ENCODE data around the gene ZNF385B.
"Not testable (repeated sequence)": the region's sequence is repeated elsewhere in the genome, so short reads cannot be mapped to it uniquely, and the experiment has no call there.

ZNF385B gene

DNA sequence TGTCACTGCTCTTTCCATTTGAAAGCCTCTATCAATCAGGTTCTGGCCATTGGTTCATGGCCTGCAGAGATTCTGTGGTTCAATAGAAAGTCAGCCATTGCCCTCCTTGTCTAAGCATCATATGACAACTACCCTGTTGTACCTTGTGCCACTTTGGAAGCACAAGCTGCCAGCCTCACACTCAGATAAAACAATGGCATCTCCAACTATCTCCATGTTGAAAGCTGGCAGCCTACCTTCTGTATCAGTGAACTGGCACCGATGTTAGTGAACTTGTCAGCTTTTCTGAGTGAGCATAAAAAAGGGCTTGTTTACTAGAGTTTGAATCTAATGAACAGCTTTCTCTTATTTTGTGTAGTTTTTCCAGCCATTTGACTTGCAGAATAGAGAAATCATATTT, 393.5 kb downstream of the ZNF385B start:
- no peak for DNase-seq

DNA sequence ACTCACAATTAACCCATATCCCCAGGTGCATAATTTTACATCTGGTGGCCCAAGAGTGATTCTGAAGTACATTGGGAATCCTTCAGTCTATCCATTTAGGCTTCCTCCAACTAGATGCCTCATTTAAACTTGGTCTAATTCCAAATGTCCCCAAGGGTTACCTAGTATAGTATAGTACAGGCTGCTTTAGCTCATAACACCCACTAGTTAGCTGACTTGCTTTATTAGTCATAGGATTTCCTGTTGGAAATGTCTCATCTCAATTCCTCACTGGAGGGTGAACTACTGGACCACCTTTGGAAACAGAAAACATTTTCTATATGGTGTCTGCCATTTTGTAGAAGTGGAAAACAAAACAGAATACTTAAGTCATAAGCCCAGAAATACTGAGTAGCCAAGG, 394.3 kb downstream of the ZNF385B start:
- DNase-seq: no peak

- no peak for DNase-seq
Observed at GRCh38 chr2:179461420-179461819, 400.0 kb downstream of the ZNF385B start.

- DNase-seq: no peak
Observed at GRCh38 chr2:179460181-179460929, 401.1 kb downstream of the ZNF385B start.

DNA sequence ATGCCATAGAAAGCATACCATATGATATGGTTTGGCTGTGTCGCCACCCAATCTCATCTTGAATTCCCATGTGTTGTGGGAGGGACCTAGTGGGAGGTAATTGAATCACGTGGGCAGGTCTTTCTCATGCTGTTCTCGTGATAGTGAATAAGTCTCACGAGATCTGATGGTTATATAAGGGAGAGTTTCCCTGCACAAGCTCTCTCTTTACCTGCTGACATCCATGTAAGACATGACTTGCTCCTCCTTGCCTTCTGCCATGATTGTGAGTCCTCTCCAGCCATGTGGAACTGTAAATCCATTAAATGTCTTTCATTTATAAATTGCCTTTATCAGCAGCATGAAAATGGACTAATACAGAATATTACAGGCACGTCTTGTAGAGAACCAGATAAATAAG, 403.3 kb downstream of the ZNF385B start:
- DNase-seq: not testable (repeated sequence)

DNA sequence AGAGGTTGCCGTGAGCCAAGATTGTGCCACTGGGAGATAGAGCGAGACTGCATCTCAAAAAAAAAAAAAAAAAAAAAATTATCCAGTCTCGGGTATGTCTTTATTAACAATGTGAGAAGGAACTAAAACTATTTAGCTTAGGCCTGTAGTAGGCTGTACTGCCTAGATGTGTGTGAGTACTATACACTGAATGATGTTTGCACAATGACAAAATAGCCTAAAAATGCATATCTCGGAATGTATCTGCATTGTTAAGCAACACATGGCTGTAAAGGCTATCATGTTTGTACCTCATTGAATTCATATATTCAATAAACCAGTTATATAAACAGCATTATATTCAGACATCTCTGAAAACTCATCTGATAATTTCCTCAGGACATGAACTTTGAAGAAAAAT, 405.6 kb downstream of the ZNF385B start:
- no peak for DNase-seq

DNA sequence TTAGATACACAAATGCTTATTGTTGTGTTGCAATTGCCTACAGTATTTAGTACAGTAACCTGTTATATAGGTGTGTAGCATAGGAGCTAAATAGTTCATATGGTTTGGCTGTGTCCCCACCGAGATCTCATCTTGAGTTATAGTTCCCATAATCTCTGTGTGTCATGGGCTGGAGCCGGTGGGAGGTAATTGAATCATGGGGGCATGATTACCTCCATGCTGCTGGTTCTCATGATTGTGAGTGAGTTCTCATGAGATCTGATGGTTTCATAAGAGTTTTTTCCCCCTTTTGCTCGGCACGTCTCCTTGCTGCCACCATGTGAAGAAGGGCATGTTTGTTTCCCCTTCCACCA, 406.3 kb downstream of the ZNF385B start:
- no peak for DNase-seq

GRCh38 chr2:179454443-179455171, 406.8 kb downstream of the ZNF385B start:
- no peak for DNase-seq

DNA sequence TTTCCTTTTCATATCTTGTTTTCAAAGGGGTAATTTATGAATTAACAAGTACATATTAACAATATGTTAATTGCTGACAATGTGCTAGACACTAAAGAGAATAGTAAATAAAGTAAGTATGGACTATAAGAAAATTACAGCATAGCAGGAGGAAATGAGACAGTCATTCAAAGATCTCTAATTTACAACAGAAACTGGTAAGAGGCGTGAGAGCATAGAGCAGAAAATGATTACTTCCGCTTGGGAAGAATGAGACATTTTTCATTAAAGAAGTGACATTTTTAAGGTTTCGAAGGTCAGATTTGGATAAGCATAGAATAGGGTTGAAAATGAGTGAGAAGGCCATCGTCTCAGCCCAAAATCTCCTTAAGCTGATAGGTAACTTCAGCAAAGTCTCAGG, 412.4 kb downstream of the ZNF385B start:
- DNase-seq: no peak

DNA sequence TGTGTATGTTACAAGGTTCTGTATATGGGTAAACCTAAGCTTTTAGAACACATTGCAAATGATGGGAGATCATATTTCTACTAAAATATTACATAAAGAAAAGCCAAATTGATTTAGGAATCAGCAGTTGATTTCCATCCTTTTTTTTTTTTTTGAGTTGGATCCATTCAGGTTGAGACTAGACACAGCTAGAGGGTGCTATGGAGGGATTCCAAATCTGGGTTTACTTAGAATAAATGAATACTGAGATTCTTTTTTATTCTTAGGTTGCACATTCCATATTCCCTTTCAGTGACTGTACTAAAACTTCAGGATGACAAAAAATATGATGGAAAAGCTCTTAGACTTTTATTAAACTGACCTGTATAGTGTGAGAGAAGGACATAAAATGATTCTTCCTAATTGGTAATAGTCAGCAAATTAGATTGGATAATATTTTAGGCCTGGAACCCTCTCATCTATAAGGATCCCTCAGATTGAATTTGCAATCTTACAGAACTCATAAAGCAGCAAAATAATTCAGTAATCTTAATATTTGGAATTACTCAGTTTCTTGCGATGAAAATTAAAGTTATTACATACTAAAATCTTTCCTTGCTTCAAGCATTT, 413.5 kb downstream of the ZNF385B start:
- no peak for DNase-seq

GRCh38 chr2:179447421-179447820, 414.0 kb downstream of the ZNF385B start:
- no peak for DNase-seq

- no peak for DNase-seq
Observed at GRCh38 chr2:179446476-179447141, 414.8 kb downstream of the ZNF385B start.

- peak in 1 of 2 experiments; percentile 10 for DNase-seq
Observed at GRCh38 chr2:179444056-179444455, 417.4 kb downstream of the ZNF385B start.

- DNase-seq: no peak
Observed at GRCh38 chr2:179443180-179443579, 418.2 kb downstream of the ZNF385B start.

GRCh38 chr2:179442206-179442605, 419.2 kb downstream of the ZNF385B start:
- no peak for DNase-seq

- no peak for DNase-seq
Observed at GRCh38 chr2:179441551-179441950, 419.9 kb downstream of the ZNF385B start.

DNA sequence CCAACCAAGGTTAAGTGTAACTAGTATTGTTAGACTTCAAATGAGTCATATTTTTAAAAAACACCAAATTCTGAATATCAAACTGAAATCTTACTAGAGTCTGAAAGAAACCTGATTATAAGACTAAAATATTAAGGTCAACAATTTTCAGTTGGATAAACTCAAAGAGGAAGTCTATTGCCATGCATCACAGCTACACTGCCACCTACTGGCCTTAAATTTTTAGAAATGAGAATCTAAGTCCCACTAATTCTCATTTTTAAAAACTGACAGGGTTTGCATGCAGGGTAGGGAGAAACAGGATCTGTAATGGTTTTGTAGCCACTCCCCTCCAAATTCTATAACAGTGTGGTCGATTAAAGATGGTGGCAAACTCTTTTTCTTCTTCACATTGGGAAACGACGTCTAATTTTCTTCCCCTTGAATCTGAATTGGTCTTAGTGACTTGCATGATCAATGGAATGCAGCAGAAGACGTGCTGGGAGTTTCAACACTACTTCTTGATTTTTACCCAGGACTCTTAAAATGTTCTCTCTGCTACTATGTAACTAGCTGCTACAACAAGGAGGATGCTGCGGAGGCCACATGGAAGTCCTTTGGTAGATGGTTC, 420.7 kb downstream of the ZNF385B start:
- DNase-seq: peak in 1 of 2 experiments; percentile 37

GRCh38 chr2:179438654-179439053, 422.8 kb downstream of the ZNF385B start:
- no peak for DNase-seq

DNA sequence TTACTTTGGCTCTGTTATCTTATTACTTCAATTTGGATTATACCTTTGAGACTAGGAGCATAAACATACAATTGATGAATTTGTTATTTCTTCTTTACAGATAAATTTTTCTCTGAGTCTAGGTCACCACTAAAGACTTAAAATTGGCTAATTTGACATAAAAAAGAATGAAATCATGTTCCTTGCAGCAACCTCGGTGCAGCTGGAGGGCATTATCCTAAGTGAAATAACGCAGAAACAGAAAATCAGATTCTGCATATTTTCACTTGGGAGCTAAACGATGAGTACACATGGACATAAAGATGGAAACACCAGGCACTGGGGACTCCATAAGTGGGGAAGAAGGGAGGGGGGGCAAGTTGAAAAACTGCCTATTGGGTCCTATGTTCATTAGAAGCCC, 424.0 kb downstream of the ZNF385B start:
- DNase-seq: no peak

DNA sequence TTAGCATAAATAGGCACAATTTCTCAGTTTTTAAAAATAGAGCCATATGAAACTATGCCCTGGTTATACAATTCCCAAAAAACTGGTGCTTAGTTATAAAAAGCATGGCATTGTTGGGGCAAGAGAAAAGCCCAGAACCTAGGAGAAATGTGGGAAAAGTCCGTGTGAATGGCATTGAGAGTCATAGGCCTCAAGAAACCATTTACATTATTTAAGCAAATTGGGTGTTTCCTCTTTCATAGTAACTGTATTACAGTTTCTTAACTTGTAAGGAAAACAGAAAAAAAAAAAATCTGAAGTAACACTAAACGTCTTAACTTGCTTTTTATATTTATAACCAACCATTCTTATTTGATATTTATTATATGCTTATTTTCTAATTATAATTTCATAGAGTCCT, 425.8 kb downstream of the ZNF385B start:
- no peak for DNase-seq

GRCh38 chr2:179435000-179435399, 426.4 kb downstream of the ZNF385B start:
- DNase-seq: no peak

GRCh38 chr2:179434357-179434756, 427.1 kb downstream of the ZNF385B start:
- DNase-seq: no peak

DNA sequence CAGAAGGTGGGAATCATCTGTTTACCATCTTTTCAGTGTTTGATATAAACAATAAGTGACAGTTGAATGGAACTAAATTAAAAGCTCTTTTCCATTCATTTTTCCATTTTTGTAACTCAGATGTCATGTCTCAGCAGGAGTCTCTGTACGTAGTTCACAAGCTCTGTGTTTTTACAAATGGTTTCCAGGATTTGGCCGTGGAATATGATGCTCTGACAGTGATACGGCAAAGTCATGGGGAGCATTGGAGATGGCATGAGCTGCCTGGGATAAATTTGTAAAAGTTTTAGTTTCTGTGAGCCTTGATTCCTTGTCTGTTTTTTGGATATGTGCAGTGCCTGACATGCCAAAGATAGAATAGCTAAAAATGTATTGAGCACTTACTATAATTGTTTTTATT, 428.7 kb downstream of the ZNF385B start:
- DNase-seq: no peak

Data from NCI-H524 (cell line).